NCI-H2196 treated with DMSO at 0.1 percent for 48 hours (cell line): ENCODE data around the gene CKLF.
"Not testable (repeated sequence)": the region's sequence is repeated elsewhere in the genome, so short reads cannot be mapped to it uniquely, and the experiment has no call there.

Source experiments
- DNase-seq: peaks from one replicate; lab custom pipeline; 2025; ENCODE audit not compliant: unreplicated experiment; lab: John Stamatoyannopoulos, UW

The CKLF gene

DNA sequence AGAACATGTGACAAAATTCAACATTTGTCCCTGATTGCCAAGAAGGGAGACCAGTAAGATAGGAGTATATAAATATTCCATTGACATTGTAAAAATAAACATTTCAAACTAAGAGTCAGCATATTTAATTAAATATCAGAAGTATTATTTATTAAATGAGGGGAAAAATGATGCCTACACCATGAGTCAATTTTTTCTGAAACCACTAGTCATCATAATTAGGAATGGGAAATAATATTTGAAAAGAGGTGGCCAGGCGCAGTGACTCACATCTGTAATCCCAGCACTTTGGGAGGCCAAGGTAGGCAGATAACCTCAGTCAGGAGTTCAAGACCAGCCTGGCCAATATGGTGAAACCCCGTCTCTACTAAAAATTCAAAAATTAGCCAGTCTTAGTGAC is 16.0 kb downstream of the CKLF start:
- no peak for DNase-seq

DNA sequence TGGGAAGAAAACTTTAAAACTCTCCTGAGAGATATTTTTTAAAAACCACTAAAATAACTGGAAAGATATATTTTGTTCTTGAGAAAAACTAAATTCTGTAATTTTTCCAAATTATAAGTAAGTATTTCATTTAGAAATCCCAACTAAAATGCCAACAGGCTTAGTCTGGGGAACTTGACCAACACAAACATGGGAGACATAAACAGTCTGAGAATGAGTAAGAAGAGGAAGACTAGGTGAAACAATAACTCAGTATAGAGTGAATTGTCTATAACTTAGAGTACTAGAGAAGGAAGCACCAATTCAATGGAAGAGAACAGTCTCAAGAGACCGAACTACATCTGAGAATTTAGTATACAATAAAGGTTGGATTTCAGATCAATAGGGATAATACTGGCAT is 16.8 kb downstream of the CKLF start:
- DNase-seq, result no peak

DNA sequence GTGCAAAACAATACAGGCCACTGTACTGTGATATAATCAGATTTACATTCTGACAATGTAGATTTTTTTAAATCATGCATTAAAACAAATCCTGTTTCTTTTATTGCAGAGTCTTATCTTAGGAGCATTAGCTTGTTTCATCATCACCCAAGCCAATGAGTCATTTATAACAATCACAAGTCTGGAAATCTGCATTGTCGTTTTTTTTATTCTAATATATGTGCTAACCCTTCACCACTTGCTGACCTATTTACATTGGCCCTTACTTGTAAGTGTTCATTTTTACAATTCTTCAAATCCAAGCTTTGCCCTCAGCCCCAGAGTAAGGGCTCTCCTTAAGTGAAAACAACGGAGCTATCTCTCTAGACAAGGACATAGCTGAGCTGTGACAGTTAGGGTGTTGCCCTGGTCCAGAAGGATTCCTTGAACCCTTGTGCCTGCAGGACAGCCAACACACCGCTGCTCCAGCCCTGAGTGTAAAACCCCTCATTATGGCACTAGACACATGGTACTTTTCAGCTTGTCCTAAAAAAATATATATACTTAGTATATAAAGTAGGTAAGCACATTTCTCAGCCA is 17.5 kb downstream of the CKLF start:
- DNase-seq, result no peak

DNA sequence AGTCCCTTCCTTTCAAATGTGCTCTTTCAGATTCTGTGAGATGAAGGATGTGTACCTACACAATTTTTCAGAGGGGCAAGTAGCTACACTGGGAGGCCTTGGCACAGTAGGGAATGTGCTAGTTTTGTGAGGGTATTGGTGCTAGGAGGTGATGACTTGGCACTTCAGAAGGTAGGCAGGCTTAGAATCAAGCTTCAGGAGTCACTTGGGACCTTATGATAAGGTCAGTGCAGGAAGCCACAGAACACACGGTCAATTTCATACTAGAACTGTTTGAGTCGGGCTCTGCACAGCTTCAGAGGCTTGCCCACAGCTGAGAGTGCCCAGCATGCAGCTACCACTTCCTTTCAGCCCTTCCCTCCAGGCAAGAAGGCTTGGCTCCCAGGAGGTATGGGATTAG is 20.0 kb downstream of the CKLF start:
- DNase-seq, result no peak

DNA sequence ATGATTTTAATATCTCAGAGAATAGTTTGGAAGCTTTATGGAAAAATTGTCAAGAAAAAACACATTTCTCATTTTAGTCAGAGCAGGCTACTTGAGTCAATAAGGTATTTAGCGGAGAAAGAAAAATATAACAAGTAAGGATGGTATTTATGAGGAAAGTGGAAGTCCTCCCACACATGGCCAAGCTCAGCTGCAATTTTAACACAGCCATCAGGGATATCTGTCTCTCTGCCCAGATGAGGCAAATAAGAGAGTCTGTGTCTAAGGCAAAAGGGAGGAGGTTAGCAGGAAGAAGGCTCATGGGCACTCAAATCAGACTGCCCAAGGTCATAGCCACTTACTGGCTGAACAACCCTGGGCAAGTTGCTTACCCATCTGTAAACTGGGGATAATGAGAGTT is 21.7 kb downstream of the CKLF start:
- no peak for DNase-seq

DNA sequence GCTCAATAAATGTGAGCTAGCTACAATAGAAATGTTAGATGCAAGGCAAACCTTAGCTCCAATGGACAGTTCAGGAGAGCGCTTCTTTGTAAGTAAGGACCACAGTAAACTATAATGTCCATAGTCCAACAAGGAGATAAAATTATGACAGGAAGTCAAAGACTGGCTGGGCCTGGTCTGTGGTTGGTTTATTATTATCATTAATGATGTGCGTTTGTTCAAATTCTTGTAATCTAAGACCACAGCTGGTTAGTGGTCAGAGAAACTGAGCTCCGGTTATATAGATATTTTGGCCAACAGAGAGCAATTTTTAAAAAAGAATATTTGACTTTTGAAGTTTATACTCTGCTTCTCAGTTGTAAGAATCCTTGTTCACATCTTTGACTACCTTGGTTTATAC is 22.2 kb downstream of the CKLF start:
- DNase-seq, result no peak

DNA sequence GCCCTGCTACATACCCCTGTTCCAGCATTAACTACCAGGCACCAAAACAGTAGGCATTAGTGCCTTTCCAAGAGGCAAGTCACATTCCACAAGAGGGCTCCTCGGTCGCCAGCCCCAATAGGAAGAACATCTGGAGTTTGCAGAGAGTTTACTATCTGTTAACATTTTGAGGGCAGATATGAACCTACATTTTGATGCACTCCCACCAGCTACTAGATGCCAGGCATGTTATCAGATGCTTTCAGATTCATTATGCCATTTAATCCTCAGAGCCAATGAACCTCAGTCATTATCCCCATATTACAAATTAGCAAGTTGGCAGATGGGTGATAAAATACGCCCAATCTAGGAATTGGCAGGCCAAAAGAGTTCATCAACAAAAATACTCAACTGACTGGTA is 22.7 kb downstream of the CKLF start:
- DNase-seq, result no peak

DNA sequence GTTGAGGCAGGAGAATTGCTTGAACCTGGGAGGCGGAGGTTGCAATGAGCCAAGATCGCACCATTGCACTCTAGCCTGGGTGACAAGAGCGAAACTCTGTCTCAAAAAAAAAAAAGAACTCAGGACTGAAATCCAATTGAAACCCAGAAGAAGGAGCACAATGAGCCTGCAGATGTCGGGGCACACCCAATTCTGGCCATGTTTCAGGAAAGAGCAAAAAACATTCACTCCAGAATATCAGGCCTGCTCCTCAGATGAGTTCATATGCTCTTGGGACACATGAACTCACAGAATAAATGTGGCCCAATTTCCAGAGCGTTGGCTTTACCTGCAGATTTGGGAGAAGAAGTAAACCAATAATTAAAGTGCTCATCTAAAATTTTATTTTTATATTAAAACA is 23.9 kb downstream of the CKLF start:
- no peak for DNase-seq

DNA sequence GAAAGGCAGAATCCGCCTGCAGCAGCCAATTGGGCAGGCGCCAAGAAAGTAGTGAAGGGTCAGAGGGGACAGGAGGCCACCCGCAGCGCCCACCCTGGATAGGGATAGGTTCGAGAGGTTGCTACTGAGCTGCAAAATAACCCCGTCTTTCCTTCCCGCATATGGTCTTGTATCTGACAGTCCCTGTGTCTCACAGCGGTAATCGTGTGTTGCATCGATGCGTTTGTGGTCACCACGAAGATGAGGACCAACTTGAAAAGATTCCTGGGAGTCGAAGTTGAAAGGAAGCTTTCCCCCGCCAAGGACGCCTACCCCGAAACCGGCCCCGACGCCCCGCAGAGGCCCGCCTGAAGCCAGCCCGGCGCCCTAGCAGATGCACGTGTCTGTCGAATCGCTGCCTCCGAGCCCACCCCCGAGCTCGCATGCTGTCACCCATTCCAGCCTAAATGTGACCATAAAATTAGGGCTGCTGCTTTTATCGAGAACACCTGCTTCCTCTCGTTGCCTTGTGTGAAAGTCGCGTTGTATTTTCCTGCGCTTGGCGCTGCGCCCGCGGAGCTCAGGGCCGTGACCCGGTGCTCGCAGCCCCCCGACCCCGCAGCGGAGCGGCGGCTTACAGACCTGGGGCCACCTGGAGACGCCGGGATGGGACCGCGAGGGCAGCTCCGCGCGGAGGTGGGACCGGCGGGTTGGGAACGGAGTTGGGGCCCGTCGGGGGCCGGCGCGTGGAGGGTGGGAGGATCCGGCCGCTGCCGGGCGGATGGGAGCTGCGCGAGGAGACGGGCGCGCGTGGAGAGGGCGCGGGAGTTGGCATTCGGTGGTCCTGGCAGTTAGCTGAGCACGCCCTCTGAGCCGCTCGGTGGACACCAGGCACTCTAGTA is 26.5 kb downstream of the CKLF start, which contains the start of gene CMTM2:
Gene CMTM2, plus strand, starts transcription at position 813 of the 881 bp plus-strand sequence. CDS start 145 bp downstream, outside the sequence.
- DNase-seq, result no peak

DNA sequence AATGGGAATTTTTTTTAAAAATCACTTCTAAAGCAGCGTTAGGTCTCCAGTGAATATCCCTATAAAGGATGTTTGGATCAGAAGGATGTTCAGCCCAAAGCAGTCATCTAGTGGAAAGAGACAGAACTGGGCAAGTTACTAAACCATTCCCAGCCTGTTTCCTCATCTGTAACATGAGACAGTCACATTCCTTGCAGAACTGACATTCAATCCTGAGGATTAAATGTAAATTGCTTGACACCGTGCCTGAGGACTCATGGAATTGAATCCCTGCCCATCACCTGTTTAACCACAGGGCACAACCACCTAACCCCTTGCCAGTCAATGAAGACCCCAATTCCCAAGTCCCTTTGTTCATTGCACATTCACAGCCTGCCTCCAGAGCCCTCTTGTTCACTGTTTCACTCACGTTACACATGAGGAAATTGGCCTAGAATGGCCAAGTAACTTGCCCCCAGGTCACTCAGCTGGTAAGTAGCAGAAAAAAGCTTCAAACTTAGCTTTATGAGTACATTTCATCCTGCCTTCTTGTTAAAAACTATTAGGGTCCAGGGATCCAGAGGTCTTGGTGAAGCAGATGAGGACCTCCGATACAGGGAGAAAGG is 28.3 kb downstream of the CKLF start:
- DNase-seq, result no peak

DNA sequence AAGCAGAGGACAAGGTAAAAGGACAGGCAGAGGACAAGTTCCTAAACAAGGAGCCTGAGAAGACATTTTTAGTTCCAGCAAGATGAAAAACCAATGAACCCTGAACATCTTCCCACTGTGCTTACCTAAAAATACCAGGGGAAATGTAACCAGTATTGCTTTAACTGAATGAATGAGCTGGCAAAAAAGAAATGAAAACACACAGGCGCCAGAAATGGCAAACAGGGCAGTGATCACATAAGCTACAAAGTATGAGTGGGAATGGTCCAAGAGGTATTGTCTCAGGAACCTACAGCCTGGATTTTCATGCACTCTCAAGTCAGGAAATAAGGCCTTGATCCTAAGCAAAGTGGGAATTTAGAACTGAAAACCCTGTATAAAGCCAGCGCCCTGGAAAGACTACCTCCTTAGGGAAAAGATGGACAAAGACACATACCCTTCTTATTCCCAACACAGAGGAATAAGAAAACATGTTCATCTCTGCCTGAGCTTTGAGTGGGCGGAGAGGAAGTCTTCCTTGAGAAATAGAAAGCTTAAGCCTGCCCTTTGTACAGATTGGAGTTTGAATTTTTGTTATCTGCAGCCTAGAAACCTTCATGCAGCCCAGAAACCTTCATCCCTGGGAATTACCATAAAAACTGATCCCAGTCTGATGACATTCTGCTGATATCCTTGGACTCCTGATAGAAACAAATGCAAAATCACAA is 29.0 kb downstream of the CKLF start:
- no peak for DNase-seq

DNA sequence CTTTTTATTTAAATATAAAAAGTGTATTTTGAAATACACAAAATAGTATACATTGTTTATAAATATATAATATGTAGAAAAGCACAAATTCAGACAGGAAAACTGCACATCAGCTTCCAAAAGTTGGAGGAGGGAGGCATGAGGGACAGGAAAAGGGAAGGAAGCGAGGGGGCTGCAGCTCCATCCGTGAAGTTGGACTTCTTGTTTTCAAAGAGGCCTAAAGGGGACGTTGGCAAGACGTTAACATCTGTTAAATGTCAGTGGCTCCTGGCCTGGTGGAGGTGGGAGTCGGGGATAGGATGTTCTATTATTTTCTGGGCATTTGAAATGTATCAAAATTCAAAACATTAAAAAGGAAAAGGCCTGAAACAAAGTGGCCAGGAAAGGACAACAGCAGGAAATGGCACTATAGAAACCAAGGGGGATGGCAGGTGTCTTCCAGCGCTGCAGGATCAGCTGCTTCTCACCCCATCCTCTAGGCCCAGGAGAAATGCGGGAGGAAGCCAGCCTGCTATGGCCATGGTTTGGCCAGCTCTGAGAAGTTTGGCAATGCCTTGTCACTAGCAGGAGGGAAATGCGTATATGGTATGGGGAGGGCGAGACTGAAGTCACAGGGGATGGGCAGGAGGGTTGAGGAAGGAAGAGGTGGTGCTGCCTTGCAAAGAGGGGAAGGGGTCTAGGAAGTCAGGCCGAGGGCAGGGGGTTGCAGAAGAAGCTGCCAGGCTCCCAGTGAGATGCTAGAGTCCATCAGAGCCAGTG is 33.3 kb downstream of the CKLF start:
- no peak for DNase-seq

DNA sequence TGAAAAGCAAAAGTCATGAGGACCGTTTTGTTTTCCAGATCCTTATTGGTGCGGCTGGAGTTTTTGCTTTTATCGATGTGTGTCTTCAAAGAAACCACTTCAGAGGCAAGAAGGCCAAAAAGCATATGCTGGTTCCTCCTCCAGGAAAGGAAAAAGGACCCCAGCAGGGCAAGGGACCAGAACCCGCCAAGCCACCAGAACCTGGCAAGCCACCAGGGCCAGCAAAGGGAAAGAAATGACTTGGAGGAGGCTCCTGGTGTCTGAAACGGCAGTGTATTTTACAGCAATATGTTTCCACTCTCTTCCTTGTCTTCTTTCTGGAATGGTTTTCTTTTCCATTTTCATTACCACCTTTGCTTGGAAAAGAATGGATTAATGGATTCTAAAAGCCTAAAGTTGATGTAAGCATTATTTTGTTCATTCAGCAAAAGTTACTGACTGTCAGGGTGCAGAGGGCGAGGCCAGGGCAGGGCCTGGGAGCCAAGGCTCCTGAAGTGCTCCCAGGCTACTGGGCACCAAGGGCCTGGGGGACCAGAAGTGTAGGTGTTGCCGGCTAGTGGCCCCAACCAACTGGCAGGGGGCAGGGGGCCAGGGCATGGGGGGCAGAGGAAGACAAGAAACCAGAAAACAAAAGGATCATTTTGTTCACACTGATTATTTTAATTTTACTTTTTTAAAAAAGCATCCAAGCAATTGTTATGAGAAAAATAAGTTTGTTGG is 35.7 kb downstream of the CKLF start:
- DNase-seq, result no peak

DNA sequence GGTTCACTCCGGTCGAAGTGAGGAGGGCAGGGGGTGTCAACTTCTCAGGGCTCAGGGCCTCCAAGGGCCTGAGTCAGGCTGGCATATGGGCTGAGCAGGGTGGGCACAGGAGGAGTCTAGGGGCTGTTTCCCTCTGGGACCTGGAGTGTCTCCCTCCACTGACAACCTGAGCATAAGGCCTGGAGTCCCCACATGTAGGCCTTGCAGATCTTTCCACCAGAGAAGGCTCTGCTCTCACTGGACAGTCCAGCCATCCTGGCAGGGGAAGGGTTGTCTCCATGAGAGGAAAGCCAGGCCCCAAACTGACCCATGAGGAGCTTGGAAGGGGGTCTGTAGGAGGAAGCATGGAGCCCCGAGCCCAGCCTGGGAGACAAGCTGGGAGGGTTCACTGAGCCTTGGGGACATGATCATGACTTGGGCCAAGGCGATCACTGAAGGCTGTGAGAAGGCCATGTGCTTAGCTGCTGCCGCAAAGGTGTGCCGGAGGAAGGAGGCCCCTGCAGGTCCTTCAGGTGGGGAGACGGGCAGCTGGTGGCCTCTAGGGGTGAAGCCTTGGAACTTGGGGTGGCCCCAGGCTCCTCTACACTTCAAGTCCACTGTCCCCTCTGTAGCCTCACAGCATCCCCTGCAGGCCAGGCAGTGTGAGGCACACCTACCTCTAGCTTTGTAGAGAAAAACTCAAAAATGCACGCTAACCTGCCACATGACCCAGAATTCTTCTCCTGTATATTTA is 36.8 kb downstream of the CKLF start:
- DNase-seq, result no peak

DNA sequence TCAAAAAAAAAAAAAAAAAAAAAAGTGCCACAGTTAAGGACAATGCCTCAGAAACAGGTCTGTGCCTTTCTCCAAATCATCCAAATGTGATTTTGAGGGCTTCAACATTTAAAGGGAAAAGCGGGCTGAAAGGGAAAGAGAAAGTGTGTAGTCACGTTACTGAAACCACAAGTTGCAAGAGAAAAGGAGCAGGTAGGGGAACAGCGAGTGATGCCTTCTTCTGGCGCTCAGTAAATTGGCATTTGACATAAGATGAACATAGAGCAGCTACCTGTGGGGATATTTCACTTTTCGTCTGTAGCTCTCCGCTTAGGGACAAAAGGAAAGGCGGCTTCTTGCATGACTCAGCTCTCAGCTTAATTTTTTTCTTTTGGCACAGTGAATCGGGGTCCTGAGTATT is 37.9 kb downstream of the CKLF start:
- no peak for DNase-seq

DNA sequence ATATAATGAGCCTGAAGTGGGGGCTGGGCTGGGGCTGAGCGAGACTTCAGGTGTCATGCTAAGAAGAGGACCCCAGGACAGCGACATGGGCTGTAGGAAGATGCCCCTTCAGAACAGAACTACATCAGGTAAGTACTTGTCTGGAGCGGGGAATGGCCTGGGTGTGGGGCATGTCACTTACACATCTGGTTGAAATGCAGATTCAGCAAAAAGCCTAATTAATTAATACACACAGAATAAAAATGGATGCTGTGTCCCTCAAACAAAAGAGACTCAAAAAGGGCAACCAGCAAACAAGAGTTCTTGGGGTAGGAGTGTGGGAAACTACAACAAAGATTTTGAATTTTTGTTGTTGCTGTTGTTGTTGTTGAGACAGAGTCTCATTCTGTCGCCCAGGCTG is 38.6 kb downstream of the CKLF start:
- no peak for DNase-seq

DNA sequence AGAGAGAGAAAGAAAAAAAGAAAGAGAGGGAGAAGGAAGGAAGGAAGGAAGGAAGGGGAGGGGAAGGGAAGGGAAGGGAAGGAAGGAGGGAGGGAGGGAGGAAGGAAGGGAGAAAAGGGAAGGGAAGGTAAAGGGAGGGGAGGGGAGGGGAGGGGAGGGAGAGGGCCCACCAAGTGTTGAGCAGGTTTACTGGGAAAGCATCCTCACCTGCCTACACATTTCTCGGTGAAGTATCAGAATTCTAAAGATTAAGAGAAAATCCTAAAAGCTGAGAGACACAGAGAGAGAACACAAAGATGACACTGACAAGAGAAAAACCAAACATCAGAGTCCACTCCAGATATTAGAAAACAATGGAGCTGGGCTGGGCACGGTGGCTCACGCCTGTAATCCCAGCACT is 39.9 kb downstream of the CKLF start:
- DNase-seq, result no peak

DNA sequence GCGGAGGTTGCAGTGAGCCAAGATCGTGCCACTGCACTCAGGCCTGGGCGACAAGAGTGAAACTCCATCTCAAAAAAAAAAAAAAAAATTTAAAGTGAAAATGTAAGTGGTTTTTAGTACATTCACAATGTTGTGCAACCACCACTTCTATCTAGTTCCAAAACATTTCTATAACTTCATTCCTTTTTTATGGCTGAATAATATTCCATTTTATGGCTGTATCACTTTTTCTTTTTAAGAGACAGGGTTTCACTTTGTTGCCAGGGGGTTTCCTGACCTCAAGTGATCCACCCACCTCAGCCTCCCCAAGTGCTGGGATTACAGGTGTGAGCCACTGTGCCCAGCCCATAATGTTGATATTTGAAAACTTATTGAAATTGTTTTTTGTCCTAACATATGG is 40.4 kb downstream of the CKLF start:
- DNase-seq, result no peak

DNA sequence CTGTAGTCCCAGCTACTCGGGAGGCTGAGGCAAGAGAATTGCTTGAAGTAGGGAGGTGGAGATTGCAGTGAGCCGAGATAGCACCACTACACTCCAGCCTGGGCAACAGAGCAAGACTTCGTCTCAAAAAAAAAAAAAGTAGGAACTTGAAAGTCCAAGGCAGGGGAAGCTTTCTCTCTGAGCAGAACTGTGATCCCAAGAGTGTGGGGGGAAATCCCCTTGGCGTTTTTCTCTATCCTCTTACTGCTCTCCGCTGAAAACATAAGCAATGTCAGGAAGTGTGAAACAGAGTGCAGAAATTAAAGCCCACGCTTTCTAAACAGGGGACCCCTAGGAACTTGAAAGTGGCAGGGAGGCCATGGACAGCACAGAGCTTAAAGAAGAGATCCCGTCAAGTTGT is 42.4 kb downstream of the CKLF start:
- no peak for DNase-seq

DNA sequence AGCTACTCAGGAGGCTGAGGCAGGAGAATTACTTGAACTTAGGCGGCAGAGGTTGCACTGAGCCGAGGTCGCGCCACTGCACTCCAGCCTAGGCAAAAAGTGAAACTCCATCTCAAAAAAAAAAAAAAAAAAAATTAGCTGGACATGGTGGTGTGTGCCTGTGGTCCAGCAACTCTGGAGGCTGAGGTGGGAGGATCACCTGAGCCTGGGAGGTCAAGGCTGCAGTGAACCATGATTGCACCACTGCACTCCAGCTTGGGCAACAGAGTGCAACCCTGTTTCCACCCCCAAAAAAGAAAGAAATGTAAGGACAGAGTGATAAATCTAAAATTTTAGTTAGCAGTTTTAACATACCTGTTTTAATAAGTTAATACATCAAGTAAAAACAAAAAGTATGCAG is 44.2 kb downstream of the CKLF start:
- DNase-seq, result not testable (repeated sequence)
